Measurements from ENCODE around the gene APOD.
"Not testable (repeated sequence)": the region's sequence is repeated elsewhere in the genome, so short reads cannot be mapped to it uniquely, and the experiment has no call there.

Gene APOD

DNA sequence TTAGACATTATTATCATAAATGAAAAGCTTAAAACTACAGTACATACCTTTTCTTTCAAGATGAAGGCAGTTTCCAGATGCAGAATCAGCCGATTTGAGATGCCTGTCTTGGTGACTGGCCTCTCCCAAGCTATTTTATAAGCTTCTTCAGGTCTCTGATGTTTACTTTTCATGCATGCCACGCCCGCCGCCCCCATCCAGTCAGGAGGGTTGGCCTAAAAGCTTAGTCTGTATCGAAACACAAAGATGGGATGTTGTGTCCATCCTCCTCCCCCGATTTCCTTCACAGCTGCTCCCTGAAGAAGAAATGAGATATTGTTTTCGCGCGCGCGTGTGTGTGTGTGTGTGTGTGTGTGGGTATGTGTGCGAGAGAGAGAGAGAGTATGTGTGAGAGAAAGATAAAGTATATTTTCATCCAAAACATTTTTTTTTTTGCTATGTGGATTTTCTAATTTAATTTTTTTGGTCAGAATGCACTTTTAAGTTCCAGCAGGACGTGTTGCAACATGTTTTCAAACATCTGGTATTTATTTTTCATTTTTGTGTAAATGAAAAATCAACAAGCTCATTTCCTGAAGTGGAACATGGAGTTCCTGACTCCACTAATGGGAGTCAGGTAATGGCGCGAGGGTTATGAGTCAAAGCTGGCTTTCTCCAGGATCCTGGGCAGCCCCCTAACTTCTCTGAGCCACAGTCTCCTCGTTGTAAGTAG lies at the start of gene APOD:
APOD (minus strand) TSS at position 110 of the 712 bp plus-strand sequence. CDS start 4,479 bp downstream, outside the sequence.
- no peak for TF ChIP-seq ZNF274 (IDR thresholded peaks at IDR 0.05; ENCODE audit: low read depth, low read length)
- H3K4me3 ChIP-seq (ENCODE audit: low read length): no peak within 1 kb of the TSS

DNA sequence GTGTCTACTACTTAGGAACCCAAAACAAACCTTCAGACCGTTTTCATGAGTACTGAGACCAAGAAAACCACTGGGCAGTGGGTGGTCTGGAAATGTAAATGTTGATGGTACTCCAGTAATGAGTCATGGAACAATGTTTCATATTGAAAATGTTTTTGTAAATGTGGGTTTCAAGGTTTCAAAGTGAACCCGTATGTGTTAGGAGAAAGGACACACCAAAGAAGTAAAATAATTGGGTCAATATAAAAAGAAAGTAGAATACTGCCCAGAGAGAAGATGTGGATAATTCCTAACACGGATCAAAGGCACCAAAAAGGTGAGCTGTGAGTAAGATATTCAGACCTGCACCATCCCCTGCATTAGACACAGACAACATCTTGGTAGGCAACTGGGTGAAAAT lies 49.6 kb upstream of the APOD start:
- not testable (repeated sequence) for H3K4me3 ChIP-seq (ENCODE audit: low read length)

DNA sequence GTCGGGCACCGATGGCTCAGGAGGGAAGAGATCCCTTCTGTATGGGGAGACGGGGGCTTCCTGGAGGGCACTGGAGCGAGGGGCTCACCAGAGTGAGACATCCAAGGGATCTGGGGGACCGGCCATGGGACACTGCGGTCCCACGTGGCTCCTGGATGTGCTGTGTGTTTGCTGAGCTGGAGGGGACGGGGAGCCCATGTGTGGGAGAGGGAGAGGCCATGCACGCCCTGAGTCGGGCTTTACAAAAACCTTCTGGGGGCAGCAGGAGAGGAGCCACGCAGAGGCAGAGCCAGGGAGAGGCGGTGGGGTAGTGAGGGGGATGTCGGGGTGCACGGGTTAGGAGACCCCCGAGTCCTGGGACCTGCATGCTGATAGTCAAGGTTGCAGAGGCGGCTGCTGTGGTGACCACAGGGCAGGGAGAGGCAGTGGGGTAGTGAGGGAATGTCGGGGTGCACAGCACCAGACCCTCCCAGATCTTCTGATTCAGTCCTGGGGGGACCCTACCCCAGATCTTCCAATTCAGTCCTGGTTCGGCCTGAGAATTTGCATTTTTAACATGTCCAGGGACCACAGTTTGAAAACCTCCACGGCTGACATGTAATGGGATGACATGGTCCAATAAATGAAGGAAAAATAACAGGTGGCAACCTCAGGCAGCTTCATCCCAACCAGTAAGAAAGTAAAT lies 48.9 kb upstream of the APOD start:
- not testable (repeated sequence) for H3K4me3 ChIP-seq (ENCODE audit: low read length)

DNA sequence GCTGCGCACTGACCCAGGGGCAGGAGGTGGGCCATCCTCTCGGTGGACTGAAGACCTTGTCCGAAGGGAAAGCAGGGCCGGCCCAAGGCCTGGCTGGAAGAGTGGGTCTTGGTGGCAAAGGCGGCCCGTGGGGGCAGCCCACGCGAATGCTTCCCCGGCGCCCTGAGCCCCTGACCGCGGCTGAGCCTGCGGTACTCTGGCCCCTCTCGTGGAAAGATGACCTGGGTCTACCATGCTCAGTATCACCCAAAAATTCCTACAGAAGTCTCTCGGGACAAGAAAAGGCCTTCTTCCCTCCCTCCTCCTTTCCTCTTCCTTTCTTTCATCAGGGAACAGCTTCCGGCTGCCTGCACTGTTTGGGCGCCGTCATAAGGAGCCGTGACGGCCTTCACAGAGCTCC lies 48.3 kb upstream of the APOD start:
- not testable (repeated sequence) for H3K4me3 ChIP-seq (ENCODE audit: low read length)

DNA sequence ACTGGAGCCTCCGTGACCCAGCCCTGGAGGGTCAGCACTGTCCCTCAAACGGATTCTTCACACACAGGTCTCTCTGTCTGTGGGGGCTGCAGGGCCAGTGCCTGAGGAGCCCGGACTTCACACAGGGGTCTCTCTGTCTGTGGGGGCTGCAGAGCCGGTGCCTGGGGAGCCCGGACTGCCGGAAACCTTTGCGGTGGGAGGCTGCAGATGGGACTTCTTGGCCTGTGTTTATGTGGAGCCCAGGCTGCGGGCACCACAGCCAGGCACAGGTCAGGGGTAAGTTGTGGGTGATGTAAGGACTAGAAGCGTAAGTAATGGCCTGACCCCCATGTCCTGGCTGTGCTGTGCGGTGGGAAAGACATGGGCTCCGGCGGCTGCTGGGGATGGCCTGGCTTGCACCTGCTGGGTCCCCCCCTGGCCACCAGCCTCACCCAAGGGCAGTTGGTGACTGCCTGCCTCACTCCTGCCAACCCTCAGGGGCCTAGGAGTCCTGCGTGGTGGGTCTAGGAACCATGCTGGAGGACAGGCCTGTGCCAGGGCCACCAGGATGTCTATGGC lies 47.3 kb upstream of the APOD start:
- H3K4me3 ChIP-seq (ENCODE audit: low read length): not testable (repeated sequence)

DNA sequence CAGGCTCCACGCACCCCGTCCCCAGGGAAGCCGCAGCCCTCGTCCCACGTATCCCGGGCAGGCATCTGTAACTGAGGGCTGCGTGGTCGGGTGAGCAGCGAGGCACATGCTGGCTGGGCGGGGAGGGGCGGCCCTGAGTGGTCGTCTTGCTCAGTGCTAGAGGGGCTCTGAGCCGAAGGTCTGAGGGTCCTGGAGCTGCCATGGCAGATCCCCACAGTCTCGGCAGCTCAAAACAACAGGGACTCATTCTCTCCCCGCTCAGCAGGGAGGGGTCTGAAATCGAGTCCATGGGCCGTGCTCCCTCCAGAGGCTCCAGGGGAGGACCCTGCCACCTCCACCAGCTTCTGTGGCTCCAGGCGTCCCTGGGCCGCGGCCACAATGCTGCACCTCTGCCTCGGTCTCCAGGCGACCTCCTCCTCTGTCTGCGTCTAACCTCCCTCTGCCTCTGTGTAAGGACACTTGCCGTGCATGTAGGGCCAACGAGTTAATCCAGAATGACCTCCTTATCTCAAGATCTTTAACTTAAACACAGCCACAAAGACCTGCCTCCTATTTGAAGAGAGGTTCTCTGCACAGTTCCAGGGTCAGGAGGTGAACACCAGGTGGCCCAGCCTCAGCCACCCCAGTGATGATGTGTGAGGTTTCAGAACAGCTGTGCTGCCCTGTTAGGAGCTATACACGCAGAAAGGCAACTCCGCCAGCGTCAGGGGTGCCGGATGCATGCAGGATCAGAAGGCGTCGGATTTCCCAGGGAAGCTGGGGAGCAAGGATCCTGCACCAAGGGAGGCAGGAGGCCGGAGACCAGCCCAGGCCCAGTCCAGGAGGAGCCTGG lies 46.6 kb upstream of the APOD start:
- not testable (repeated sequence) for H3K4me3 ChIP-seq (ENCODE audit: low read length)

DNA sequence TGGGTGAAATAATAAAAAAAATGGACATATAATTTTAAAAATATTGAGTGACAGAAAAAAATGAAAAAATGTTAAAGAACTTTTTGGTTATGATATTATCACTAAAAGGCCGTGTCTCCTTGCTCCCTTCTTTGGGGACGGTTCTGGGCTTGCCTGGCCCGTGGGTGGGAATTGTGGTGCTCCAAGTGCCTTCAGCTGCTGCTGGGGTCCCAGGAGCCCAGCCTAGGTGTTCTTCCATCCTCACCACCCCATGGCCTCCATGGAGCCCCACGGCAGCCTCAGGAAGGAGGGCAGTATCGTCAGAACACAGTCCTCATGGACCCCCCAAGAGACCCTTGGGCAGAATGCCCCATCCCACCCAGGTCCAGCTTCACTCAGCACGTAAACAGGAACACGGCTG lies 45.9 kb upstream of the APOD start:
- not testable (repeated sequence) for H3K4me3 ChIP-seq (ENCODE audit: low read length)

DNA sequence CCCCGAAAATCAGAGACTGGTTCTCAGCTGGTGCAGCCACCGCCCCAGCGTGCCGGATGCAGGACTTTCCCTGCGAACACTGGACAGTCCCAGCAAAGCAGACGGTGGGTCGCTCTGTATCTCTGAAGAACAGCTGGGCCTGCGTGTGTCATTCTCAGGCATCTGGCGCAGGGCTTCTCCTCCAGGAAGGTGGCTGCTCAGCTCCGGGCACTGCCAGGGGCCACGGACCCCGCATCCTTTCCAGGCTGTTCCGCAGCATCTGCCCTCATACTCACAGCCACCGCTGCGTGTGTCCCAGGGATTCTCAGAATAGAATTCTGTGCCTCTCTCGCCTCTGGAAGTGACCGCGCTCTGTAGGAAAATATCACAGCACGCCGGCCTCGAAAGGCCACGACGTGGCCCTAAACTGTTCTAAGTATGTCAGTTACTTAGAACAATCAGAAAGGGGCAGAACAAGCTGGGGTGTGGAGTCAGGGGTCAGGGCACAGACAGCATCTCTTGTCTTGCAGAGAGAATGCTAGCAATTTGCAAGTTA lies 44.7 kb upstream of the APOD start:
- not testable (repeated sequence) for H3K4me3 ChIP-seq (ENCODE audit: low read length)

DNA sequence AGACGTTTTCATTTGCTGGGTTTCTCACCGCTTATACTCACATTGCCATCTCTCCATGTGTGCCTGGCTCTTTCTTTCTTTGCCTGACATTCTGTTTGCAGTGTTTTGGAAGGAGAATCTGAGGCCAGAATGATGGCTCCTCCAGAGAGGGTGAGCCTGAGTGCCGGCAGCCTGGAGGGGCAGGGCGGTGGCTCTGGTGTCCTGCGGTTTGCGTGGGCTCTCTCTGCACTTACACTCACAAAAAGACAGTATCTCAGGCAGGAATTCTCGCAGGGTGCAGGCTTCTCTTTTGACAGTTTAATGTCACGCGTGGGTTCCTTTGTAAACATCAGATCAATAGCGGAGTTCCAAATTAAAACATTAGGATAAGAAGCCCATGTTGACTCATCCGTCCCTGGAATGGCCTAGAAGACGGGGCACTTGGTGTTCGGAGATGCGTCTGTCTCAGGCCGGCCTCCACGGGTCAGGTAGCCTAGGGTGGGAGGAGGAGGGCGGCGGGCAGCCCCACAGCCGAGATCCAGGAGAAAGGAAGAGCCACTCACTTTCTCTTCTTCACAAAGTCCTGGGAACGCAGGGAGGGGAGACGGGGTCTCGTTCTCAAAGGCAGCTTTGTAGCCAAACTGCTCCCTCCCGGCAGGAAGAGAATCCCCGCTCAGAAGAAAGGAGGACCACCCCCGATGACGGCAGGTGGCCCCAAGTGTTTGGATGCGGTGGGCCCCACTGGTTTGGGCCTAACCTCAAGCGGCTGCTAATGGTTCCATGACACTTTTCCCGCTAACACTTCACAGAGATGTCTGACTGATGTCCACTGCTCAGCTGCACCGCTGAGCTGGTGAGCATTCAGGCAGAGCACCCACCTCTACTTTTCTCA lies 44.0 kb upstream of the APOD start:
- H3K4me3 ChIP-seq (ENCODE audit: low read length): not testable (repeated sequence)

DNA sequence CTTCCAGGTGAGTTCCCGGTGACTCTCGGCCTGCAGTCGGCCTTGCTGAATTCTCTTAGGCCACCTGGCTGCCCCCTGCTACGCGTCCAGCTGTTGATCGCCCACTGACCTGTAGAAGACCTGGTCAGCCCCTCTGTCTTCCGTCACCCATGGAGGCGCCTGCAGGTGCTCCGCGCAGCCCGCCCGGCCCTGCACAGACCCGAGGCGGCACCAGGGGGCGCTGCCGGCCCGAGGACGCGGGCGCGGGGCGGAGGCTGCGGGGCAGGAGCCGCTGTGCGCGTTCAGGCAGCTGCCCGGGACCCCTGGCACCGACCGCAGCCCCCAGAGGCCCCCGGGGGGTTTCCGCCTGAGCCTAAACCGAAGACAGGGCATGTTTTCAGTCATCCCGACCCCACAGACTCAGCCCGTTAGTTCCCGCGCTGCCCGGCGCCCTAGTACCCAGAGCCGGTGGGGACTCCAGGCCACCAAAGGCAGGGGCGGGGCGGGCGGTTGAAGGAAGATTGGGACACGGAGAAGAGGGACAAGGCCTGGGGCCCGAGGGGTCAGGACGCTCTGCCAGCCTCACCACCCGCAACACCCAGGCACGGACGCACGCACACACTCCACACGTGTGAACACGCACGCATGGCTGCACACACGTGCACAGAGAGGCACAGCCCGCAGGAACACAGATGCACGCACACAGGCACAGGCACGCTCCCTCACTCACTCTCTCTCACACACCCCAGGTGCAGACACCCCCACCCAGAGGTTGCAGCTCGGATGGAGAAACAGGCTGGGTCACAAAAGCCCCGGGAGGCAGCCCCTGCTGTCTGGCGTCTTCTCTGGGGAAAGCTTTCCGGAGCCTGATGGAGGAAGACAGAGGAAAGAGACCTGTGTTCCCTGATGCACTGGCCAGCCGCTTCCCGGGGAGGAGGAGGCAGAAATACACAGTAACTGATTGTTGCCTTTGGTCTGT lies 41.1 kb upstream of the APOD start:
- not testable (repeated sequence) for H3K4me3 ChIP-seq (ENCODE audit: low read length)

DNA sequence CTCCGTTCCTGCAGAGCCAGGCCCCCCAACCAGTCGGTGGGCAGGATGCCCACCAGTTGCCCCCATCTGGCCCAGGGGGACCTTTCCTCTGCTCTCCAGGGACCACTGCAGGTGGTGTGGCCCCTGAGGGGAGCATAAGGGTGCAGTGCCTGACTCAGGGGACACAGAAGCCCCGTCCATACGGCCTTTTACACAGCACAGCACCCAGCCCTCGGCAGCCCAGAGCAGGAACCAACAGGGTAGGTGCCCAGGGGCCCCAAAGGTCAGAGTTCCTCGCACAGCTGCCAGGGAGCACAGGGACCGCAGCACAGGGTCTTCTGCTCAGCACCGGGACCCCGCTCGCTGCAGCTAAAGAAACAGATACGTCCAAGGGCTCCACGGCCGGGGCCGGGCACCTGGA lies 40.4 kb upstream of the APOD start:
- not testable (repeated sequence) for H3K4me3 ChIP-seq (ENCODE audit: low read length)

DNA sequence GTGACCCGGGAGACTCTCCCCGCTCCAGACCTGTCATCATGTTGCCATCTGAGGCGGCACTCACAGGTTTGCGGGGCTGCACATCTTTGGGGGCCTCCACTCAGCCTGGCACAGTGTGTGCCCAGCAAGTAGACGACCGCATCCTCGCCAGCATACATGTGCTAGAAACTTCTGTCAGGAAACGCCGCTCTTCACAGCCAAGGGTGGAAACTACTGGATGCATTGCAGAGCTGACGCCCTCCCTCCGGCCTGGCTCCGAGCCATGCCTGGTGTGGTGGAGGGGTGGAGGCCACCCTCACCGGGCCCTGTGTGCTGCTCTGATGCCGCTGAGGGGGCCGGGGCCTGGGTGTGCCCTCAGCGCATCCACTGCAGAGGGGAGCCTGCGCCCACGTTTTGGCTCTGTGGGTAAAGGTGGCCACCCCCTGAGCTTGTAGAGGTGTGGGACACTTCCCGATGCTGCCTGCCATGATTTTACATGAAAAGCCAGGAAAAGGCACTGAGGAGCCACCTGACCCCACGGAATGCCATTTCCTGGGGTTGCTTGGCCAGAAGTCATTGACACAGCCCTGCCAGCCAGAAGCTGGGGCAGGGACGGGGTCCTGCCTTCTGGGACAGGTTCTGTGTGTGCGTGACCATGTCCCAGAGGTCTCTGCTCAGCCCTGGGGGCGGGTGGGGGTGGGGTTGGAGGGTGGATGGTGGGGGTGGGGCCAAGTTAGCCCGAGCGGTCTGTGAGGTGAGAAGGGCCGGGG lies 39.7 kb upstream of the APOD start:
- not testable (repeated sequence) for H3K4me3 ChIP-seq (ENCODE audit: low read length)

DNA sequence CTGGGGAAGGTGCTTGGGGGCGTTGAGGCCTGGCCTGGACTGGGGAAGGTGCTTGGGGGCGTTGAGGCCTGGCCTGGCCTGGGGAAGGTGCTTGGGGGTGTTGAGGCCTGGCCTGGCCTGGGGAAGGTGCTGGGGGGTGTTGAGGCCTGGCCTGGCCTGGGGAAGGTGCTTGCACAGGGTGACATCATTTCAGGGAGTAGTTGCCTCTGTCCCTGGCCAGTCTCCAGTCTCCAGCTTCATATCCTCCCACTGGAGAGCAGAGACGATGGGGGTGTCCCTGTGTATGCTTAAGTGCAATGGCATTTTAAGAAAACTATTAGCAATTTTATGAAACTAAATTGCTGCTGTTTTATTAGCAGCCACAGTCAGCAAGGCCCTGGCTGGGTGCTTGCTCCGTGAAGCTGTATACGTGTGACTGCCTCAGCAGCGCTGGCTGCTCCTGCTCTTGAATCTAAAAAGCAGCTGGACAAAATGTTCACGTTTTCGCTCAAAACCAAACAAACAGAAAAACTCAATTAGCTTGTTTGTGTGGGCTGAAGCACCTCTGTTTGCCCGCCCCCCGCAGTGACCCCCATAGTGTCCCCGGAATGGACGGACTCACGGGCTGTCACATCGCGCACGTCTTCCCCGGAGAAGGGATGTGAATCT lies 38.9 kb upstream of the APOD start:
- not testable (repeated sequence) for H3K4me3 ChIP-seq (ENCODE audit: low read length)

DNA sequence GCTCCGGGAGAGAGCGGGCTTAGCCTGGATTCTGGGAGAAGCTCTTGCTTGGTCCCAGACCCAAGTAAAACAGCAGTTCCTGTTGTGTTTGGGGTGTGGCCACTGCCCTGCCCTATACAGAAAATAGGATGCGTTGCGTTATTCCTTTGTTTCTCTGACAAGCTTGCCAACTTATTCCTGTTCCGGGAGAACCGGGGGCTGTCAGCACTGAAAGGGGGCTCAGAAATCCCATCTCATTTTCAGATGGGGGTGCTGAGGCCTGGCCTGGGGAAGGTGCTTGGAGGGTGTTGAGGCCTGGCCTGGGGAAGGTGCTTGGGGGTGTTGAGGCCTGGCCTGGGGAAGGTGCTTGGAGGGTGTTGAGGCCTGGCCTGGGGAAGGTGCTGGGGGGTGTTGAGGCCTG lies 38.3 kb upstream of the APOD start:
- H3K4me3 ChIP-seq (ENCODE audit: low read length): not testable (repeated sequence)

DNA sequence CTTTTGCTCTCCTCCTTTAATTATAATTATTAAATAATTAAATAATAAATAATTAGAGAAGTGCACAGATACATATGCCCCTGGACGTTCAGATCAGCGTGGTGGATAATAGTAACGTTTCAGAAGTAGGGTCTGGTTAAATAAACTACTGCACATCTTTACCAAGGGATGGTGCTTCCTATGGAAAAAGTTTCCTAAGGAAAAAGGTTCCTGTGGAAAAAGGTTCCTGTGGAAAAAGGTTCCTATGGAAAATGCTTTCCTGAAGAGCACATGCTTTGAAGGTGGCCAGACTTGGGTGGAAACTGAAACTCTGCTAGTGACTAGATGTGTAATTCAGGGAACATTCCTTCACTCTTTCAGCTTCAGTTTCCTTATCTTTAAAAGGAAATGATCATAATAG lies 37.4 kb upstream of the APOD start:
- H3K4me3 ChIP-seq (ENCODE audit: low read length): not testable (repeated sequence)

DNA sequence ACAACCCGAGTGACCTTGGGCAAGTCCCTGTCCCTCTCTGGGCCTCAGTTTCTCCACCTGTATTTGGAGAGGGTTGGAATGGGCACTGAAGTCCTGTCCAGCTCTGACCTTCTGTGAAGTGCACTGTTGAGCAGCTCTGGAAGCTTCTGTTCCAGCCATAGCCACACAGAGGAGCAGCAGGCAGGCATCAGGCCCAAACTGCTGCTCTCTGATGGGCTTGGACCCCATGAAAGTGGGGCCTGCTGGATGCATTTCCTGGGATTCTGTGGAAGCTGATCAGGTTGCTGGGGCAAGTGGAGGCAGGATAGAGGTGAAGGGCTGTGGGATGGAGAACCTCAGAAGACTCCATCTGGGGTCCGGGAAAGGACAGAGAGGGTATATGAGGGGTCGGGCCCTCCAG lies 36.7 kb upstream of the APOD start:
- H3K4me3 ChIP-seq (ENCODE audit: low read length): not testable (repeated sequence)

DNA sequence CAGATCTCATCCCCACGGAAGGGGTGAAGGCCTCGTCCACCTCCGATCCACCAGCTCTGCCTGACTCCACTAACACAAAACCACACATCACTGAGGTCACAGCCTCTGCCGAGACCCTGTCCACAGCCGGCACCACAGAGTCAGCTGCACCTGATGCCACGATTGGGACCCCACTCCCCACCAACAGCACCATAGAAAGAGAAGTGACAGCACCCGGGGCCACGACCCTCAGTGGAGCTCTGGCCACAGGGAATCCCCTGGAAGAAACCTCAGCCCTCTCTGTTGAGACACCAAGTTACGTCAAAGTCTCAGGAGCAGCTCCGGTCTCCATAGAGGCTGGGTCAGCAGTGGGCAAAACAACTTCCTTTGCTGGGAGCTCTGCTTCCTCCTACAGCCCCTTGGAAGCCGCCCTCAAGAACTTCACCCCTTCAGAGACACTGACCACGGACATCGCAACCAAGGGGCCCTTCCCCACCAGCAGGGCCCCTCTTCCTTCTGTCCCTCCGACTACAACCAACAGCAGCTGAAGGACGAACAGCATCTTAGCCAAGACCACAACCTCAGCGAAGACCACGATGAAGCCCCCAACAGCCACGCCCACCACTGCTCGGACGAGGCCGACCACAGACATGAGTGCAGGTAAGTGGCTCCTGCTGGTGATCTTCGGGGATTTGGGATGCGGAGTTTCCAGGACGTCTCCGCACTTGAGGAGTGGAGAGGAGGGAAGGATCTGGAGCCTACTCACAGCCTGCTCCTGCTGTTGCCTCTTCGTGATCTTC lies 36.0 kb upstream of the APOD start:
- H3K4me3 ChIP-seq (ENCODE audit: low read length): not testable (repeated sequence)
